ENCODE results near the gene RWDD3. TPM values are rescaled to one million over a fixed set of nuclear protein-coding genes. Genes with fewer than 3 reads are reported as not detected.

The RWDD3 gene
- total and polyA plus RNA-seq, 2 of the 4 experiments (the other 2 are of a cell fraction), result 10.4 to 13.6 TPM

DNA sequence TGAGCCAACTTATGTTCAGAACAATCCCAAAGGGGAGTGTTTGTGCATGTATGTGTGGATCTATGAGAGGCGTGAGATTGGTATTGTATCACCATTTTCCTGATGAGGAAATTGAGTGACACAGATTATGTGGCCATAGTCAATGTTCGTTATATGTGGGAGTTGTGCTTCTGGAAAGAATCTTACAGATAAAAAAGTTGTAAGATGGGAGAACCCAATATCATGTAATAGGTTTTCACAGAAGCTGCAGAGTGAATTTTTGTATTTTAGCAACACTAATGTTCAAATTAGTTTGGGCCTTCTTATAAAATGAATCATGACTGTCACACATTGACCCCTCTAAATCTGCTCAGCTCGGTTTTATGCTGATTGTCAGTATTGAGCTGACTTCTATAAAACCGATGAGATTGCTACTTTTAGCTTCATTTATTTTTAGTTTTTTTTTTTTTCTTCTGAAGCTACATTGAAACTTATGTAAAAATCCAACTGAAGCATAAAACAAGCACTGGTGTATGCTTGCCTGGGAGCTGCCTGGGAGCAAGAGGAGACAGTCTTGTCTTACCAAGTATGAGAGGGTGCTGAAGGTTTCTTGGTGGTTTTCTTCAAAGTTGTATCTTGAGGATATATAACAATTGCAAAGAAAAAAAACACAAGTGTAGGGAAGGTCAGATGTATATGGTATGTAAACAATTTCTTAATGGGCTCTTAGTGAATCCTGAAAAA, 4.1 kb downstream of the RWDD3 start:
- Histone ChIP-seq H3K9me3 (ENCODE audit: control insufficient read depth, insufficient read depth, low read length) (peaks cover 6% of the 10 kb centered on the region), H3K23ac (ENCODE audit: low read depth, low read length) (no peak overlapping the region), H3K79me1 (ENCODE audit: low read depth in 1 of 2, low read length in 2 of 2) (peaks cover 38 to 67% of the 10 kb centered on the region in 2 experiments), H3K4me2 (ENCODE audit: low read depth, low read length) (0 out of 2 replicates have a peak overlapping the region, but pooled peaks have one; percentile 40), H3K4me3 (ENCODE audit: insufficient read depth, low read depth, low read length) (no peak overlapping the region), H3K14ac (replicated peaks; ENCODE audit: low read depth, low read length) (no peak overlapping the region), H2BK5ac (ENCODE audit: low read depth, low read length, poor library complexity, severe bottlenecking) (no peak overlapping the region), H3K9ac (ENCODE audit: low read depth, low read length) (no peak overlapping the region), H4K5ac (ENCODE audit: low read depth, low read length) (no peak overlapping the region), H3K4ac (ENCODE audit: low read depth, low read length) (no peak overlapping the region), H2BK20ac (ENCODE audit: low read depth, low read length) (no peak overlapping the region), H3K27ac (ENCODE audit: insufficient read depth, low read length) (no peak overlapping the region), H3K9me1 (ENCODE audit: insufficient read depth, low read length) (no peaks in the 10 kb centered on the region; the same call in 1 of the 2 replicates), H2BK120ac (ENCODE audit: low read depth, low read length) (no peak overlapping the region), H4K20me1 (ENCODE audit: insufficient read depth, low read length) (no peaks in the 10 kb centered on the region), H3K4me1 (ENCODE audit: control insufficient read depth, insufficient read depth, low read length) (peaks cover 5% of the 10 kb centered on the region), H4K91ac (ENCODE audit: insufficient read depth, low read depth, low read length) (no peak overlapping the region), H2AK5ac (ENCODE audit: low read depth, low read length) (no peak overlapping the region), H2AFZ (replicated peaks; ENCODE audit: low read length, poor library complexity) (no peak overlapping the region), H3K27me3 (ENCODE audit: control insufficient read depth, insufficient read depth, low read length) (no peaks in the 10 kb centered on the region), H3K18ac (ENCODE audit: low read depth, low read length) (no peak overlapping the region), H4K8ac (ENCODE audit: low read depth in 2 of 2, low read length in 2 of 2) (no peak overlapping the region), H2AK9ac (replicated peaks; ENCODE audit: low read depth, low read length, poor library complexity) (no peak overlapping the region), H2BK15ac (ENCODE audit: low read depth, low read length) (no peak overlapping the region), H3K36me3 (ENCODE audit: control insufficient read depth, insufficient read depth, low read length) (peaks cover 13% of the 10 kb centered on the region), H3K56ac (ENCODE audit: extremely low read depth, insufficient read depth, low read length) (no peak overlapping the region)
- ChIA-PET CTCF (interaction anchor here (1.5 kb wide), 1 partner anchor 383 kb away, joined by 3 read pairs; no protein-coding TSS in a partner anchor), POLR2A (ENCODE audit: unreplicated experiment) (no interaction called here)
- dilution Hi-C loops (cut with HindIII; ENCODE audit: low sequenced_read_pairs, unreplicated experiment) (no loop called here), intact Hi-C loops (cut with micrococcal nuclease) (loop anchor here (10.0 kb wide), 1 partner anchor 313 kb away; the partner anchor contains the start of gene CNN3), in situ Hi-C loops (cut with MboI; ENCODE audit: low sequenced_read_pairs) (loop anchor here (10.0 kb wide), 1 partner anchor 393 kb away; no protein-coding TSS in a partner anchor)
- WGBS, 2 experiments (ENCODE audit: extremely low coverage in 2 of 2, insufficient read length in 1 of 2), result 83% methylated on average over 1 of the region's 4 CpGs; no CpG with 5 or more reads in 1 of the 2 experiments
- ATAC-seq (ENCODE audit: low read depth) (no peak), DNase-seq (no peak)
- BruUV-seq (replicated peaks), result no TSS peak
- no peak for TF ChIP-seq MAZ (IDR thresholded peaks at IDR 0.05; ENCODE audit: borderline replicate concordance, low read depth, low read length)
- TF ChIP-seq CHD1 (IDR thresholded peaks at IDR 0.05; ENCODE audit: low read depth, low read length), result no peak
- TF ChIP-seq RCOR1 (IDR thresholded peaks at IDR 0.05; ENCODE audit: insufficient replicate concordance, low read length), result no peak
- no peak for TF ChIP-seq BHLHE40 (IDR thresholded peaks at IDR 0.05; ENCODE audit: low read depth, low read length)
- TF ChIP-seq RFX5 (IDR thresholded peaks at IDR 0.05; ENCODE audit: low read depth, low read length), result no peak
- TF ChIP-seq SMC3 (IDR thresholded peaks at IDR 0.05; ENCODE audit: low read depth, low read length), result no peak
- no peak for TF ChIP-seq USF2 (IDR thresholded peaks at IDR 0.05; ENCODE audit: low read depth, low read length)
- TF ChIP-seq MXI1 (IDR thresholded peaks at IDR 0.05; ENCODE audit: borderline replicate concordance, low read depth, low read length), result no peak
- no peak for TF ChIP-seq MAFK (IDR thresholded peaks at IDR 0.05; ENCODE audit: low read depth, low read length)
- TF ChIP-seq, protein P1, sequence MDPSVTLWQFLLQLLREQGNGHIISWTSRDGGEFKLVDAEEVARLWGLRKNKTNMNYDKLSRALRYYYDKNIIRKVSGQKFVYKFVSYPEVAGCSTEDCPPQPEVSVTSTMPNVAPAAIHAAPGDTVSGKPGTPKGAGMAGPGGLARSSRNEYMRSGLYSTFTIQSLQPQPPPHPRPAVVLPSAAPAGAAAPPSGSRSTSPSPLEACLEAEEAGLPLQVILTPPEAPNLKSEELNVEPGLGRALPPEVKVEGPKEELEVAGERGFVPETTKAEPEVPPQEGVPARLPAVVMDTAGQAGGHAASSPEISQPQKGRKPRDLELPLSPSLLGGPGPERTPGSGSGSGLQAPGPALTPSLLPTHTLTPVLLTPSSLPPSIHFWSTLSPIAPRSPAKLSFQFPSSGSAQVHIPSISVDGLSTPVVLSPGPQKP (IDR thresholded peaks at IDR 0.05; ENCODE audit: borderline replicate concordance, low read depth, low read length), result no peak
- TF ChIP-seq, protein P2, sequence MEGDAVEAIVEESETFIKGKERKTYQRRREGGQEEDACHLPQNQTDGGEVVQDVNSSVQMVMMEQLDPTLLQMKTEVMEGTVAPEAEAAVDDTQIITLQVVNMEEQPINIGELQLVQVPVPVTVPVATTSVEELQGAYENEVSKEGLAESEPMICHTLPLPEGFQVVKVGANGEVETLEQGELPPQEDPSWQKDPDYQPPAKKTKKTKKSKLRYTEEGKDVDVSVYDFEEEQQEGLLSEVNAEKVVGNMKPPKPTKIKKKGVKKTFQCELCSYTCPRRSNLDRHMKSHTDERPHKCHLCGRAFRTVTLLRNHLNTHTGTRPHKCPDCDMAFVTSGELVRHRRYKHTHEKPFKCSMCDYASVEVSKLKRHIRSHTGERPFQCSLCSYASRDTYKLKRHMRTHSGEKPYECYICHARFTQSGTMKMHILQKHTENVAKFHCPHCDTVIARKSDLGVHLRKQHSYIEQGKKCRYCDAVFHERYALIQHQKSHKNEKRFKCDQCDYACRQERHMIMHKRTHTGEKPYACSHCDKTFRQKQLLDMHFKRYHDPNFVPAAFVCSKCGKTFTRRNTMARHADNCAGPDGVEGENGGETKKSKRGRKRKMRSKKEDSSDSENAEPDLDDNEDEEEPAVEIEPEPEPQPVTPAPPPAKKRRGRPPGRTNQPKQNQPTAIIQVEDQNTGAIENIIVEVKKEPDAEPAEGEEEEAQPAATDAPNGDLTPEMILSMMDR (conservative IDR thresholded peaks at IDR 0.05; ENCODE audit: low read depth, low read length), result no peak
- no peak for TF ChIP-seq POLR2A (IDR thresholded peaks at IDR 0.05; ENCODE audit: low read depth, low read length)
- TF ChIP-seq FOS (IDR thresholded peaks at IDR 0.05; ENCODE audit: low read depth, low read length), result no peak
- no peak for TF ChIP-seq RAD21 (IDR thresholded peaks at IDR 0.05; ENCODE audit: low read length)
- TF ChIP-seq CEBPB (IDR thresholded peaks at IDR 0.05; ENCODE audit: low read depth, low read length), result no peak
